ENCODE data around the gene SPEF2. TPM values are rescaled to one million over a fixed set of nuclear protein-coding genes. Genes with fewer than 3 reads are reported as not detected.

The SPEF2 gene
- polyA plus RNA-seq, 1 experiment: 4.0 TPM

- H3K4me3 ChIP-seq (ENCODE audit: low read depth, low read length): no peak overlapping the region
- POLR2A ChIA-PET: no interaction called here
- H3K27me3 ChIP-seq (ENCODE audit: control insufficient read depth, insufficient read depth, low read length): no peaks in the 10 kb centered on the region
- H3K36me3 ChIP-seq (ENCODE audit: control insufficient read depth, insufficient read depth, low read length): no peaks in the 10 kb centered on the region
- no peak for TF ChIP-seq CTCF (IDR thresholded peaks at IDR 0.05; ENCODE audit: insufficient read depth, low read depth, low read length)
- CTCF ChIA-PET: interaction anchor here (0.6 to 2.1 kb wide), 2 partner anchors 20 to 22 kb away, joined by 3 to 8 read pairs; no protein-coding TSS in a partner anchor
- DNase-seq (ENCODE audit: low read depth): no peak
Measured at GRCh38 chr5:35799181-35799580, 181.5 kb downstream of the SPEF2 start.

GRCh38 chr5:35799753-35800152 lies 182.1 kb downstream of the SPEF2 start:
- H3K4me3 ChIP-seq (ENCODE audit: low read depth, low read length): no peak overlapping the region
- no peak for TF ChIP-seq CTCF (IDR thresholded peaks at IDR 0.05; ENCODE audit: insufficient read depth, low read depth, low read length)
- ChIA-PET CTCF (interaction anchor here (0.6 to 2.1 kb wide), 4 partner anchors 19 to 839 kb away, joined by 3 to 8 read pairs (median 4); no protein-coding TSS in a partner anchor), POLR2A (no interaction called here)
- H3K36me3 ChIP-seq (ENCODE audit: control insufficient read depth, insufficient read depth, low read length): no peaks in the 10 kb centered on the region
- no peaks in the 10 kb centered on the region for H3K27me3 ChIP-seq (ENCODE audit: control insufficient read depth, insufficient read depth, low read length)
- no peak for DNase-seq (ENCODE audit: low read depth)

- no peak for TF ChIP-seq CTCF (IDR thresholded peaks at IDR 0.05; ENCODE audit: insufficient read depth, low read depth, low read length)
- no peak overlapping the region for H3K4me3 ChIP-seq (ENCODE audit: low read depth, low read length)
- H3K36me3 ChIP-seq (ENCODE audit: control insufficient read depth, insufficient read depth, low read length): no peaks in the 10 kb centered on the region
- ChIA-PET CTCF (interaction anchor here (0.8 kb wide), 1 partner anchor 11 kb away, joined by 3 read pairs; no protein-coding TSS in a partner anchor), POLR2A (no interaction called here)
- DNase-seq (ENCODE audit: low read depth): peak; percentile 28
- H3K27me3 ChIP-seq (ENCODE audit: control insufficient read depth, insufficient read depth, low read length): no peaks in the 10 kb centered on the region
Measured at GRCh38 chr5:35803191-35803651, 185.6 kb downstream of the SPEF2 start.

- H3K4me3 ChIP-seq (ENCODE audit: low read depth, low read length): no peak overlapping the region
- CTCF ChIA-PET: no interaction called here
- POLR2A ChIA-PET: no interaction called here
- DNase-seq (ENCODE audit: low read depth): no peak
- no peak for TF ChIP-seq CTCF (IDR thresholded peaks at IDR 0.05; ENCODE audit: insufficient read depth, low read depth, low read length)
- no peaks in the 10 kb centered on the region for H3K36me3 ChIP-seq (ENCODE audit: control insufficient read depth, insufficient read depth, low read length)
- no peaks in the 10 kb centered on the region for H3K27me3 ChIP-seq (ENCODE audit: control insufficient read depth, insufficient read depth, low read length)
Measured at GRCh38 chr5:35804201-35804653, 186.6 kb downstream of the SPEF2 start.

GRCh38 chr5:35804841-35805240 lies 187.2 kb downstream of the SPEF2 start:
- no peak for DNase-seq (ENCODE audit: low read depth)
- TF ChIP-seq CTCF (IDR thresholded peaks at IDR 0.05; ENCODE audit: insufficient read depth, low read depth, low read length): no peak
- no peak overlapping the region for H3K4me3 ChIP-seq (ENCODE audit: low read depth, low read length)
- no peaks in the 10 kb centered on the region for H3K36me3 ChIP-seq (ENCODE audit: control insufficient read depth, insufficient read depth, low read length)
- CTCF ChIA-PET: no interaction called here
- H3K27me3 ChIP-seq (ENCODE audit: control insufficient read depth, insufficient read depth, low read length): no peaks in the 10 kb centered on the region
- POLR2A ChIA-PET: no interaction called here

Data from BJ (cell line).